Activated CD4-positive, alpha-beta T cell treated with anti-CD3 and anti-CD28 coated beads, Interleukin-10, Interleukin-2, amounts not matched to agents 100 ng/mL and 50 ng/mL, durations not matched to agents 16 hours and 8 hours (primary cell): Measurements from ENCODE around the gene SLIT2.

Source experiments
- DNase-seq: peaks from one replicate; pipeline ENCODE4 v3.0.0-alpha.2; 2020

SLIT2 gene

GRCh38 chr4:20266215-20267082 lies 14.7 kb downstream of the SLIT2 start:
- no peak for DNase-seq

- no peak for DNase-seq
Measured at GRCh38 chr4:20268028-20268427, 16.3 kb downstream of the SLIT2 start.

GRCh38 chr4:20269320-20269719 lies 17.6 kb downstream of the SLIT2 start:
- no peak for DNase-seq

GRCh38 chr4:20271950-20272349 lies 20.2 kb downstream of the SLIT2 start:
- DNase-seq, result no peak

GRCh38 chr4:20272411-20272872 lies 20.7 kb downstream of the SLIT2 start:
- no peak for DNase-seq

- DNase-seq, result no peak
Measured at GRCh38 chr4:20273793-20274192, 22.1 kb downstream of the SLIT2 start.

GRCh38 chr4:20276848-20277247 lies 25.1 kb downstream of the SLIT2 start:
- DNase-seq, result no peak

- DNase-seq, result no peak
Measured at GRCh38 chr4:20278195-20278594, 26.5 kb downstream of the SLIT2 start.

GRCh38 chr4:20279381-20279780 lies 27.7 kb downstream of the SLIT2 start:
- no peak for DNase-seq

- DNase-seq, result no peak
Measured at GRCh38 chr4:20281453-20281852, 29.7 kb downstream of the SLIT2 start.

GRCh38 chr4:20283039-20283438 lies 31.3 kb downstream of the SLIT2 start:
- no peak for DNase-seq

GRCh38 chr4:20284990-20285389 lies 33.3 kb downstream of the SLIT2 start:
- no peak for DNase-seq

- DNase-seq, result no peak
Measured at GRCh38 chr4:20287246-20287645, 35.5 kb downstream of the SLIT2 start.

- no peak for DNase-seq
Measured at GRCh38 chr4:20288047-20288650, 36.4 kb downstream of the SLIT2 start.

GRCh38 chr4:20288846-20289512 lies 37.3 kb downstream of the SLIT2 start:
- no peak for DNase-seq

- DNase-seq, result no peak
Measured at GRCh38 chr4:20289782-20290181, 38.1 kb downstream of the SLIT2 start.

GRCh38 chr4:20292739-20293138 lies 41.0 kb downstream of the SLIT2 start:
- DNase-seq, result no peak

- no peak for DNase-seq
Measured at GRCh38 chr4:20297261-20297660, 45.6 kb downstream of the SLIT2 start.

- no peak for DNase-seq
Measured at GRCh38 chr4:20297783-20298182, 46.1 kb downstream of the SLIT2 start.

- DNase-seq, result no peak
Measured at GRCh38 chr4:20298455-20298854, 46.8 kb downstream of the SLIT2 start.

- no peak for DNase-seq
Measured at GRCh38 chr4:20298986-20299385, 47.3 kb downstream of the SLIT2 start.

GRCh38 chr4:20299515-20299914 lies 47.8 kb downstream of the SLIT2 start:
- DNase-seq, result no peak

- no peak for DNase-seq
Measured at GRCh38 chr4:20301161-20301560, 49.5 kb downstream of the SLIT2 start.
